PC-9 (cell line): ENCODE measurements around the gene LUM.

Experiments used
- CTCF ChIP-seq: fragments of 200-600 bp; sonication (generic); conservative IDR thresholded peaks from 2 replicates; pipeline ENCODE4 v1.6.1; 2017; ENCODE audit warnings: mixed run types, antibody characterized with exemption, mild to moderate bottlenecking, moderate library complexity
- EZH2 ChIP-seq: fragments of 200-600 bp; sonication (generic); IDR thresholded peaks from 2 replicates; pipeline ENCODE4 v1.8.0; 2017; ENCODE audit warnings: antibody characterized with exemption, low read depth

- TF ChIP-seq EZH2 (no peak), CTCF (no peak)
Observed at GRCh38 chr12:91113621-91114020, 2.3 kb upstream of the LUM start.
